Astrocyte (in vitro differentiated cells and primary cell): Measurements from ENCODE around the gene LMAN1L.

Experiments
- CTCF ChIP-seq: IDR thresholded peaks from 2 replicates; pipeline ENCODE4 v1.5.1; 2011; ENCODE audit warnings: low read depth, mild to moderate bottlenecking, inconsistent platforms, low read length, moderate library complexity; ENCODE audit not compliant: insufficient read depth
- EZH2 ChIP-seq: IDR thresholded peaks from 2 replicates; pipeline ENCODE4 v1.6.1; 2012; ENCODE audit warnings: mild to moderate bottlenecking, low read length, inconsistent platforms; ENCODE audit not compliant: insufficient read depth

GRCh38 chr15:74788683-74789151 is 23.9 kb upstream of the LMAN1L start:
- TF ChIP-seq CTCF (no peak), EZH2 (no peak)
